ENCODE measurements around the gene OR8K1.

Gene OR8K1
- 0 reads per million in 2 donors for total RNA-seq

- no peak for DNase-seq
Measured at GRCh38 chr11:56345739-56346138, at the start of gene OR8K1. Gene OR8K1 (plus strand): TSS chr11:56346039. CDS start chr11:56346039, 0 bp downstream.

- DNase-seq: no peak
Measured at GRCh38 chr11:56296898-56297297, 48.9 kb upstream of the OR8K1 start.

GRCh38 chr11:56307836-56308235, 38.0 kb upstream of the OR8K1 start:
- DNase-seq: no peak

- no peak for DNase-seq
Measured at GRCh38 chr11:56314844-56315243, 31.0 kb upstream of the OR8K1 start, which contains the start of gene OR8K3. Gene OR8K3 (plus strand): TSS chr11:56315144. CDS start chr11:56318307, 3,163 bp downstream.

- DNase-seq: no peak
Measured at GRCh38 chr11:56331861-56332491, 13.9 kb upstream of the OR8K1 start.

- no peak for DNase-seq
Measured at GRCh38 chr11:56333156-56333555, 12.7 kb upstream of the OR8K1 start.

- DNase-seq: no peak
Measured at GRCh38 chr11:56340289-56340688, 5.5 kb upstream of the OR8K1 start.

GRCh38 chr11:56353991-56354390, 8.2 kb downstream of the OR8K1 start, which contains the start of gene OR8J1:
Gene OR8J1 (plus strand): TSS chr11:56354291. CDS start chr11:56360247, 5,956 bp downstream.
- no peak for DNase-seq

GRCh38 chr11:56375324-56375723, 29.5 kb downstream of the OR8K1 start, which contains the start of gene OR8U1:
Gene OR8U1 (plus strand): TSS chr11:56375624. CDS start chr11:56375624, 0 bp downstream.
- no peak for DNase-seq

- no peak for DNase-seq
Measured at GRCh38 chr11:56380120-56380519, 34.3 kb downstream of the OR8K1 start.

- DNase-seq: no peak
Measured at GRCh38 chr11:56394381-56394780, 48.5 kb downstream of the OR8K1 start.

- DNase-seq: no peak
Measured at GRCh38 chr11:56396047-56396446, 50.2 kb downstream of the OR8K1 start.

Data from T-helper 2 cell (primary cell).